DMS 273 treated with DMSO at 0.1 percent for 48 hours (cell line): ENCODE measurements around the gene TLR4.

Experiments
- DNase-seq: peaks from one replicate; lab custom pipeline; 2025; lab: John Stamatoyannopoulos, UW

TLR4 gene

DNA sequence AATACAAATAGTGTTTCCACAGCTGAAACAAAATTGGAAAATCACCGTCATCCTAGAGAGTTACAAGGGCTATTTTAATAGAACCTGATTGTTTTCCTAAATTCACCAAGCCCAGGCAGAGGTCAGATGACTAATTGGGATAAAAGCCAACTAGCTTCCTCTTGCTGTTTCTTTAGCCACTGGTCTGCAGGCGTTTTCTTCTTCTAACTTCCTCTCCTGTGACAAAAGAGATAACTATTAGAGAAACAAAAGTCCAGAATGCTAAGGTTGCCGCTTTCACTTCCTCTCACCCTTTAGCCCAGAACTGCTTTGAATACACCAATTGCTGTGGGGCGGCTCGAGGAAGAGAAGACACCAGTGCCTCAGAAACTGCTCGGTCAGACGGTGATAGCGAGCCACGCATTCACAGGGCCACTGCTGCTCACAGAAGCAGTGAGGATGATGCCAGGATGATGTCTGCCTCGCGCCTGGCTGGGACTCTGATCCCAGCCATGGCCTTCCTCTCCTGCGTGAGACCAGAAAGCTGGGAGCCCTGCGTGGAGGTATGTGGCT is at the start of gene TLR4:
Gene TLR4 (plus strand): TSS at position 380 of the 552 bp plus-strand sequence. CDS start 70 bp downstream, at position 450.
- DNase-seq: no peak

DNA sequence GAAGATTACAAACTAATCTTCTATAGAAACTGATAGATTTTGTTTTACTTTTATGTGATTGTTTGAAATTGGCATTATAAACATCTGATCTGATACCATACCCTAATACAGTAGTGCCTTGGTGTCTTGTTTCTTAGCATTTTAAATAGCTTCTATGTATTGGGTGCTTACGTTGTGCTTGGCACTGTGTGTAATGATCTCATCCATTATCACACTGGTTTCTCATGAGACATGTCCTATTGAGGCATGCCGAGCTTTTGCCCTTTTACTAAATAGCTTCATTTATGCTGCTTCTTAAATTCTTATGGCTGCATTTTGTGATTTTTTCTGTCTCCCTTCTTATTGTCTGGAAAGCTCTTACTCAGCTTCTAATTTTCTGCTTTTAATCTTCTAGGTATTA is 48.2 kb upstream of the TLR4 start:
- no peak for DNase-seq

DNA sequence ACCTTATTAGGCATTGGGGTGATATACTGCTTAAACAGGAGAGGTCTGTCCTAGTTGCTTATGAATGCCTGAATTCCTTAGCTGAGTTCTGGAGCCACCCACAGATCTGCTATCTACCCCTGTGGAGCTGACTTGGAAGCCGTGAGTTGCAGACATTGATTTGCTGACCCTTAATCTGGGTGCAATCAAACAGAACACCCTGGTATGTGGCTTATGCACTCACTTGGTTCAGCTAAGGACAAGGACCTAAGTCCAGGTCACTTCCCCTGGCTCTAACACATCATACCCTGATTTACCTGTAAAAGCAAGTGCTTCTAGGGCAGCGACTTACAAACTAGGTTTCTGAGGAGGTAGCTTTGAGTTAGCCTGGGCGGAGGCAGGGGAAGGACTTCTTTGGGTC is 41.6 kb upstream of the TLR4 start:
- DNase-seq: no peak

DNA sequence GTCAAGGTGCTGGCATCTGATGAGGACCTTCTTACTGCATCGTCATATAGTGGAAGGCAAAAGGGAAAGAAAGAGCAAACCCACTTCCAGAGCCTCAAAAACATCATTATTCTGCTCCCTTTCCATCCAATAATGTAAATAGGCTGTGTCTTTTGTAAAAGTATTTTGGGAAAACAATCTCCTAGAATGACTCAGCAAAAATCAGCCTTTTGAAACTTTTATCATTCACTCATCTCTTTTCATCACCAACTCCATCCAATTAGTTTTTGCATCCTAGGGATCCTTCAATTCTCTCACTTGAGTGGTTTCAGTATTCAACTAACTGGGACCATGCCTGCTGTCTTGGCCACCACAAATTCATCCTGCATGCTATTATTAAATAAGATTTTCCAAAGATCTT is 39.8 kb upstream of the TLR4 start:
- no peak for DNase-seq

DNA sequence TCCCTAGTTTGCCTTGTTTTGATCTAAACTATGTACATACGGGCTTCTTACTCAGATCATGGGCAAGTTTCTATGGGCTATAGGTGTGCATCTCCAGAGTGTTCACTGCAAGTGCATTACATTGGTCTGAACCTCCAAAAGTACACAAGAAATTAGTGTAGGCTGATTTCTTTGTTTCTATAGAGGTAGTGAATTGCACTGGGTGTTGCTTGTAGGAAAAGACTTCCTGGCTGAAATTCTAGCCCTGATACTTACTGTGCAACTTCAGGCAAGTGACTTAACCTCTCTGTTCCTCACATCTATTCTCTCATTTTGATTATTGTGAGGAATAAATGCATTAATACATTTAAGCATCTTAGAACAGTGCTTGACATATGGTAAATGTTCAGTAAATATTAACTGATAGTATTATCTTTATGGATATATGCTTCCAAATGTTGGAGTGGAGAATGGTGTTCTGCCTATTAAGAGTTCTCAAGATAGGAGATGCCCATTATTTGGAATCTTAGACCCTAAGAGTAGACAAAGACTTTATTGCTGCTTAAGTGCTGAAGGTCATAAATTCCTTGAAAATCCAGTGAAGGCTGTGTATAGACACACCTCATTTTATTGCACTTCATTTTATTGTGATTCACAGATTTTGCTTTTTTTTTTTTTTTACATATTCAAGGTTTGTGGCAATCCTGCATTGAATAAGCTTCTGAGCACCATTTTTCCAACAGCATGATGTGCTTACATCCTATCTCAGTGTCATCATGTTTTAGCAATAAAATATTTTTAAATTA is 38.4 kb upstream of the TLR4 start:
- DNase-seq: no peak

DNA sequence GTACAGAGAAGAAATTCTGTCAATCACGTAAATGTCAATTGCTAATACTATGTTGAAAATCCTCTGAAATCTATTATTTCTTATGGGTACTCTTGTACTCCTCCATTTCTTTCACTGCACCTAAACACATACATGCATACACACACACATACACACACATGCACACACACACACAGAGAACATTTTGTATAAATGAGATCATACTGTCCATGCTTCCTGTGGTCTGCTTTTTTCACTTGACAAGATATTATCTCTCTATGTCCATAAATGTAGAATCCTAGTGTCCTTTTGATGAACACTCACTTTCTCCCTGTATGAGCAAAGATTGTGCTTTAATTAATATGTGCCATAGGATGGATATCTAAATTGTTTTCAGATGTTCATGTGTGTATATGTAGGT is 32.7 kb upstream of the TLR4 start:
- DNase-seq: no peak

DNA sequence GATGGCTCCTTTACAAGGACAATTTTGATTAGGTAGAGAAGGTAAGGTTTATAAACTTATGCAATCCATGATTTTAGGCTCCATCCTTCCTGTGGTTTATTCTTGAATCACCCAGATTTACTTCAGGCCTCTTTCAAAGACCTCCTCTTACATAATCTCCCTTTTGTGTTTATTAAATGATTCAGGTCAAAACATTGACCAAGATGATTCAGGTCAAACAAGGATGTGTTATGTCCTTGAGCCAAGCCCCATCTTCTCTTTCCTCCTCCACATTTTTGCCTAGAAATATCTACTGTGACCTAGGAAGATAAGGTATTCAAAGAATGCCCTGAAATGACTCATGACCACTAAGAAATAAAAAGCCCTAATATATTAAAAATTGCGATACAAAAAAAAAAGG is 31.8 kb upstream of the TLR4 start:
- no peak for DNase-seq

DNA sequence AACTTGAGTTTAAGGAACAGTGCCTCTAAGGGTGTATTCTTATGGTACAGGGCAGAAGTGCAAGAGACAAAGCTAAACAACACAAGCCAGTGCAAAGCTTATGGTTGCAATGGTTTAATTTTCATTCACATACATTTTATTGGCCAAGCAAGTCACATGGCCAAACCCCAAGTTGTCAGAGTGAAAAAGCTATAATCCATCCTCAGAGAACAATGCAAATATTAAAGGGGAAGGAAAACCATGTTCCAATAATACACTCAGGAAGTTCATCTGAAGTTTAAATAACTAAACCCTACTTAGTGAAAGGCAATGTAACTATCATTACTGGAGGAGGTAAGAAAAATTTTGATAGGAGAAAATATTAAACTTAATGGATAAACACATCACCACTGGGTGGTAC is 26.6 kb upstream of the TLR4 start:
- DNase-seq: no peak

DNA sequence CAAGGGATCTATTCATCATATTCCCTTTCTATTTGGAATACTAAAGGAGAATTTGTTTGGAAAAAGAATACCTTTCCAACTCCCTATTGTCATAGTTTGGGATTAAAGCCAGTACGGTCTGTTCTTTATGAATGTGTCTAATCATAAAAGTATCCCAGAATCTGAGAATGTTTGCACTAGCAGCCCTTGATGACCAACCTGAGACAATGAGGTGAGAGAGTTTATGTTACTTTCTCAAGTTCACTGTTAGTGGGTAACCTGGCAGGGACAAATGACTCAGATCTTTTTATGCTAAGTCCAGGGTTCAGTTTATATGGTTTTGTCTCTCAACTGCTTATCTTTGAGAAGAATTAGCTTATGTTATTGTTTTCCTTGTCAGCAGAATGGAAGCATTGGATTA is 25.3 kb upstream of the TLR4 start:
- no peak for DNase-seq

DNA sequence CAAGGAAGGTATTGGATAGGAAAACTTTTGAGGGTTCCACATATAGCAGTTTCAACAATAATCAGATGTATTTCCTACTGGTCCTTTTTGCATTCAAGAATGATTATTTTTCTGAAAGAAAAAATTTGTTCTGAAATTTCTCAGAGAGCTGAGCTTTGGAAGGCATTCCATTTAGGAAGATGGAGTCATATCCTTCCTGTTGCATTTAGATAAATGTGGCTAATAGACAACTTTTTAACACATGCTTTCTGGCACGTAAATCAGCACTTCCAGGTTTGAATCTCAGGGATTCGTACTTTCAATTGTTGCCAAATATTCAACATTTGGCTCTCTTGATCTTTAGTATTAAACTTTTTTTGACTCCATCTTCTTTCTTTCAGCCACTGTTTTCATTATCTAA is 24.8 kb upstream of the TLR4 start:
- DNase-seq: no peak

DNA sequence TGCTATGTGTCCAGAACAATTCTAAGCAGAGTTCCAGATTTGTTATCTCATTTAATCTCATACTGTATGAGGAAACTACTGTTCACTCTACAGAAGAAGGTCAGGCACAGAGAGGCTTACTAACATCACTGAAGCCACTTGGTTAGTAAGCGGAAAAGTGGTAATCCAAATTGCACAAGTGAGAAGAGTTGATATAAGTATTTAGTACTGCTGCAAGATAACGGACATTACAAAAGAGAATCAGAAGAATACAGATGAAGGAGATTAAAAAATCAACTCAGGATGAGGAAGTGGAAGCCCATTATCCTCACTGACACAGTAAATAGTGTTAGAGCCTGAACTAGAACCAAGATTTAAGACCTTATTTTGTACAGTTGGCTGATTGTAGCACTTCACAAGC is 22.3 kb upstream of the TLR4 start:
- no peak for DNase-seq

DNA sequence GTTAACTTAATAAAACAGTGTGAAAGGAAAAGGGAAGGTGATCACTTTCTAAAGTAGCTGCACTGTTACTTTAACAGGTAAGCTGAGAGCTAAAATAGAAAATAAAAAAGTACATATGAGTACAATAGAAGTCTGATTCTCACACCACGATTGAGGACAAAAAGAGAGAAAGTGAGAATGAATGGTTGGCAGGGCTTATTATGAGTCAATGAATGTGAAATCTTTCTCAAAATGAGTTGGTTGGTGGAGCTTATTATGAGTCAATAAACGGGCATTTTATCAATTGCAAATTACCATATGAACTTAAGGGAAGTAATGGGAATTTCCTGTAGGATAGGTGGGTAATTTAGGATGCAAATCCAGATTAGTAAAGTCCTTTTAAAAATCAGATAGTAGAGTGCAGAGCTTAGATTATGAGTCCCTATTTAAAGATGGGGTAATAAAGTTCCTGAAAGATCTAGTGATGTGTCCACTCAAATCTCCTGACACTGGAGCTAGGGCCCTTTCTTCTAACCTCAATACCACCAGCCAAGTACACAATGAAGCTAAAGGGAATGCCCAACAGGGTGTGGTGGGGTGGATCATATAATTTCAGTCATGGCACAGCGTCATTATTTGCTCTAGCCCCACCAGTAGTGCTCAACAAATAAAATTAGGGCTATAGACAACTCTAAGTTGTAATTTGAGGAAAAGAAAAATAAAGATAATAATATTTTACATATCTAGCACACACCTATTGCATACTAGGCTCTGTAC is 21.1 kb upstream of the TLR4 start:
- no peak for DNase-seq

DNA sequence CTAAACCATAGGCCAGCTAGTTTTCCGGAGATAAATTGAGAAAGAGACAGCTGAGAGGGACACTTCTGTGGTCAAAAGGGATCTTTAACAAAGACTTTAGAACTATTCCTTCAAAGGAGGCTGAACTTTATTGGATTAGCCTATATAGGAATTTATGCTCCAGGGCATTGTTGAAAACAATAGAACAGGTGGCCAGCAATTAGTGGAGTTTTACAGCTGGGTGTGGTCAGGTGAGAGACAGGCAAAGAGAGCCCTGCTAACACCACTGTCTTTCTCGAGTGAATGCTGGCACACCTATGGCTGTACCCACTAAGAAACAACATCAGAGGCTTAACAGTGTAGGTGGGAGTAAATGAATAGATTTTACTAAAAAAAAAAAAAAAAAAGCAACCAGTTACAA is 16.7 kb upstream of the TLR4 start:
- DNase-seq: no peak

DNA sequence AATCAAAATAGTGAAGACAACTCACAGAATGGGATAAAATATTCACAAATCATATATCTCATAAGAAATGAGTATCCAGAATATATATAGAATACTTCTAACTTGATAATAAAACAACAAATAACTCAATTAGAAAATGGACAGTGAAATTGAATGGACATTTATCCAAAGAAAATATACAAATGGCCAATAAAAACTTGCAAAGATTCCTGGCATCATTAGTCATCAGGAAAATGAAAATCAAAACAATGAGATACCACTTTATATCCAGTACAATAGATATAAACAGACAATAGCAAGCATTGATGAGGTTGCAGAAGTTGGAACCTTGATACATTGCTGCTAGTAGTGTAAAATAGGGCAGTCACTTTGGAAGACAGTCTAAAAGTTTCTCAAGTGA is 12.8 kb upstream of the TLR4 start:
- no peak for DNase-seq

DNA sequence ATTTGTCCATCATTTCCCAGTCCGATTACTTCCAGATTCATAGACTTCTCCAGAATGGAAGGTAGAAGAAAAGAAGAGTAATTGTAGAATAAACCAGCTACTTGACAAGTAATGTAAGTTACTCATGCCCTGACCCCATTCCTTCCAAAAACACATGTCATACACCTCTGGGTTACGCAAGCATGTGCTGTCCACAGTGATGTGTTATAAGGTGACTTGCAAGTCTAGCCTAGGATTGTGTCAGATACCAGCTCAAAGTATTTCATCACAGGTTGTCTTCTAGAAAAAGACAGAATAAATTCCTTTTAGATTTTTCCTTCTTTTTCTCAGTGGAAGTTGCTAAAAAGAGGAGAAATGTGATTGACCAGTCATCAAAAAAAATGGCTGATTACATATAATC is 8.0 kb upstream of the TLR4 start:
- no peak for DNase-seq

DNA sequence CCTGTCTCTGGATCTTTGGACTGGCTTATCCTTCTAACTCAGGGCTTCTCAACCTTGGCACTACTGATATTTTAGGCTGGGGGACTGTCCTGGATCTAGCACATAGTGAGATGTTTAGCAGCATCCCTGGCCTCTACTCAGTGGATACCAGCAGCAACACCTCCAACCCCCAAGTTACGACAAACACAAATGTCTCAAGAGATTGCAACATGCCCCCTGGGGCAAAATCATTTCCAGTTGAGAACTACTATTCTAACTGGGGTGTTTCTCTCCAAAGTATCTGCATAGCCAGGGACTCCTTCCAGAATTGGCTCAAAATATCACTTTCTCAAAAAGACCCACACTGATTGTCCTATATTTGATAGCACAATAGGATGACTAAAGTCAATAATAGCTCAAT is 7.2 kb upstream of the TLR4 start:
- no peak for DNase-seq

DNA sequence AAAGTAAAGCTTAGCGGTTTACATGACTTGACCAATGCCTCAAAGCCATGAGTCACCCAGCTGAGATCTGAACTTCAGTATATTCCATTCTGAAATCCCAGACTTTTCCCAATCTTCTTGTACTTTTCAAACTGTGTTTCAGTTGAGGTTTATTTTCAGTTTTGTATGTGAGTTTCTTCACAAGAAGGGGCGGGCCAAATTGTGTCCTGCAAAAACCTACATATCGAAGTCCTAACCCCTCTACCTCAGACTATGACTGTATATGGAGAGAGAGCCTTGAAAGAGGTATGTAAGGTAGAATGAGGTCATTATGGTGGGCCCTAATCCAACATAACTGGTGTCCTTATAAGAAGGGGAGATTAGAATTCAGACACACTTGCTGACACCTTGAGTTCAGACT is 666 bp upstream of the TLR4 start:
- no peak for DNase-seq

DNA sequence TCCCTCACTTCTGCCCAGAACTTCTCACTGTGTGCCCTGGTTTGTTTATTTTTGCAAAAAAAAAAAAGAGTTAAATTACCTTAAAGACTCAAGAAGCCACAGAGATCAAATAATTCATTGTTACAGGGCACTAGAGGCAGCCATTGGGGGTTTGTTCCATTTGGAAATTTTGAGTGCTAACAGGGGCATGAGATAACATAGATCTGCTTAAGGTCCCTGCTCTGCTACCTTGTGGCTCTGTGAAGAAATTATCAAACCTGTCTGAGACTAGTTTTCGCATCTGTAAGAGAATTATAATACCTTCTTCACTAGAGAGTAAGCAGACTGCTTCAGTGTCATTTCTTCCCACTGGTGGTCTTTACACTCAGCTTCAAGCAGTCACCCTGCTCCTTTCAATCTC is 394 bp downstream of the TLR4 start:
- DNase-seq: no peak

DNA sequence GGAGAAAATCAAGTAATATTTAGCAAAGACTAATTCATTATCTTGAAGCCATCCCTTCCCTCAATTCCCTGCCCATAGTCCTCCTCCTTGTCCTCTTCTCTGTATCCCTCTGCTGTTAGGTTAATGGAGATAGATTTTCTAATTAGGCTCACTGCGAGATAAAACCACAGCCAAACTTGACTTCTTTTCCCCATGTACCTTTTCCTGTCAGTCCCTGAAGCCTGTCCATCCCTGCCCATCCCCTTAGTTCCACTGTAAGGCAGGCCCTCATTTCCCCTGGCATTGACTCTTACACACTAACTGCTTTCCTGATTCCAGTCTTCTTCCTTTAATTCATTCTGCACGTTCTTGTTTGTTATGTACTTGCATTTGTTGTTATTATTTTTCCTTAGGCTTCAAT is 1.2 kb downstream of the TLR4 start:
- no peak for DNase-seq

DNA sequence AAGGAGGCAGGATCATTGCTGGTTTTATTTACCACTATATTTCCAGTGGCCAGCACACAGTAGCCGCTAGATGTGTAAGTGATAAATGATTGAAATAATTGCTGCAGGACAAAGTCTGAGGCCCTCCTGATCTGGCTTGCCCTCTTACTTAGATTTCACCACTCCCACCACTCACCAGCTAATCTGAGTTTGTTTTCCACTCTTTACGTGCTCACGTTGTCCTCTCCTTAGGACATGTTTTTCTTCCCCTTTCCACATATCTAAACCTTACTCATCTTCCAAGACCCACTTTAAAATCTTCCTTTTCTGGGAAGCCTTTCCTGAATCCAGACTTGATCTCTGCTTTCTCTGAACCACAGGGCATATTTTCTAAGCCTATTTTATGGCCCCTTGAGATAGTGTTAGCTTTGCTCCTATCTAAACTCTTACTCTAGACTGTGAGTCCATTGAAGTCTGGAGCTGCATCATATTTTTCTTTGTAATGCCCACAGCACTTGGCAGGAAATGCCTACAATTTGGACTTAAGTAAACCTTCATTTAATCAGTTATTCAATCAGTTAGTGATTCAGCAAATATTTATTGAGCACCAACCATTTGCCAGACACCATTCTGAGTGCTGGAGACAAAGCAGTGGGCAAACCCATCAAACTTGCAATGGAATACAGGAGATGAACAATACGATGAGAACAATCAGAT is 2.4 kb downstream of the TLR4 start:
- DNase-seq: no peak

DNA sequence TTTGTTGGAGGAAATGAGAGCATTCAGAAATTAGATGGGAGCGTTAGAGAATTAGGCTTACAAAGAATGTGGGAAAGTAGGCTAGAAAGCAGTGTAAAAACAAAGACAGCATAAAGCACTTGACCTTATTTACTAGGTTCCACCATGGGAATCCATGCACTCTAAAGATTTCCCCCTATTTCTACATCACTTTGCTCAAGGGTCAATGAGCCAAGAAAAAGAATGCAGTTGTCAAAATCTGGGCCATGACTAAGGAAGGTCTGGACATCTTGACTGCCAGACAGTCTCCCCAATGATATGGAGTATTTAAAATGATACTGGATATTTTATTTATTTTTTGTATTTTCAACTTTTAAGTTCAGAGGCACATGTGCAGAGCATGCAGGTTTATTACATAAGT is 3.4 kb downstream of the TLR4 start:
- no peak for DNase-seq

DNA sequence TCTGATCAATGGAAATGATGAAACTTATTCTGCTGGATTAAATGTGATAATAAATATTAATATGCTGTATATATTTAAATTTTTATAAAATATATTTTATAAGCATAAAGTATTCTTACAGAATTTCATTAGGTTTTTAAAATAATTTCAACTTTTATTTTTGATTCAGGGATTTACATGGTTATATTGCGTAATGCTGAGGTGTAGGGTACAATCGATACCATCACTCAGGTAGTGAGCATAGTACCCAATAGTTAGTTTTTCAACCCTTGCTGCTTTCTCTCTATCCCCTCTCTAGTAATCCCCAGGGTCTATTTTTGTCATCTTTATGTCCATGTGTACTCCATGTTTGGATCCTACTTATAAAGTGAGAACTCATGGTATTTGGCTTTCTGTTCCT is 5.7 kb downstream of the TLR4 start:
- DNase-seq: no peak

DNA sequence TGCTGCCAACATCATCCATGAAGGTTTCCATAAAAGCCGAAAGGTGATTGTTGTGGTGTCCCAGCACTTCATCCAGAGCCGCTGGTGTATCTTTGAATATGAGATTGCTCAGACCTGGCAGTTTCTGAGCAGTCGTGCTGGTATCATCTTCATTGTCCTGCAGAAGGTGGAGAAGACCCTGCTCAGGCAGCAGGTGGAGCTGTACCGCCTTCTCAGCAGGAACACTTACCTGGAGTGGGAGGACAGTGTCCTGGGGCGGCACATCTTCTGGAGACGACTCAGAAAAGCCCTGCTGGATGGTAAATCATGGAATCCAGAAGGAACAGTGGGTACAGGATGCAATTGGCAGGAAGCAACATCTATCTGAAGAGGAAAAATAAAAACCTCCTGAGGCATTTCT is 10.1 kb downstream of the TLR4 start:
- no peak for DNase-seq
